ENCODE results near the gene TTC12.

The TTC12 gene

DNA sequence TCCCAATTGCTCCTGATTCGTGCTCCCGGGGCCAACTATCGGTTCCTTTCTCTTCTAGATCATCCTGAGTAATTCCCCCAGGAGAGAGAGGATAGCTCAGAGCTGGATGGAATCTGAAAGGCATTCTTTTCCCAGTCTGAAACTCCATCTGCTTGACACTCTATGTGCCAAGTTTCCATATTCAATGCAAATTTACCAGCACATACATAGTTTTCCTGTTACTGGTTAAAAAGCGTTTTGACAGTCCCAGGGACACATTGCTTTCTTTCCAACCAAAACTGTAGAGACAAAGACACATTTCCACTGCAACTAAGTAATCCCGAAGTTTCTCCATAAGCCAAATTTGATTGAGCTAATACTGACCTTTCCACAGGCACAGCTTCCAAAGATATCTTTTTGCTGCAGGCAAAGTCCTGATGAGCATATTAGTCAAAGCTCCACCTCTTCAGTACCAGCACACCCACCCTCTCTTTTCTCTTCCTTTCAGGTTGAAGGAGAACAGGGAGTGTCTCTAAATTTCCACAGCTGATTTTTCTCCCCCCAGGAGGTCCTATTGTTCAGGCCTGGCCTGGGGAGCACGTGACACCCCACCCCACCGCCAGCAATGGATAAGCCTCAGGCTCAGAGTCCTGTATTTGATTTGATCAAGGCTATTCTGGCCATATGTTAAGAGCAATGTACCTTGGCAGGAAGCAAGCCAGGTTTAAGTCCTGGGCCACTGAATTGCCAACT, 63.5 kb downstream of the TTC12 start:
- no peak for DNase-seq

DNA sequence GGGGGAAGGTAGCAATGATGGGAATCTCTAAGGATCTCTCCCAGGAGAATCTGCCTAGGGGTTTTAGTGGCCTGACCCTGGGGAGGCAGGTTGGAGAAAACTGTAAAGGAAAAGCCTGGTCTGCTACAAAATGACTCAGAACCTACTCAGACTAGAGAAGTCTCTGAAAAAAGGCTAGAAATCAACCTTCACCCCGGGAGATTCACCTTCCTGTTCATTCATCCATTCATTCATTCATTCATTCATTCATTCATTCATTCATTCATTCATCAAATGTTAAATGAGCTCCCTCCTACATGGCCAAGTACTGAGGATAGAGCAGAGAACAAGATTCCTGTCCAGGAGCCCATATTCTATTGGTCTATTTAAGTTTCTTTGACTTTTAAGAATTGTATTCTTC, 64.3 kb downstream of the TTC12 start:
- no peak for DNase-seq

DNA sequence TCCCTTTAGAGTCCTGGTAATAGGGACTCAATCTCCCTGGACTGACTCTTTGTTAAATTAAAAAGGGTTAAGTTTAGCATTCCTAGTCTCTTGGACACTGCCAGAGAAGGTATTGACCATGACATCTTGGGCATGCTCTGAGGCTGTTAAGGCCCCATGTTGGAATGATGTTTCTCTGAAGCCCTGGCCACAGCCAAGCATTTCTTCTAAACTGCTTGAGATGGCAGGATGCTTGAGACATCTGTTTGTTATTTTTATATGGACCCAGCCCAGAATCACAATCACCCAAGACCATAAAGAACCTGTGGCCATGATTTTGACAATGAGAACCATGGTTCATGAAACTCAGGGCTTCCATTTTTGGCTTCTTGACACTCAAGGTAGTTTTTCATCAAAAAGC, 67.7 kb downstream of the TTC12 start:
- no peak for DNase-seq

DNA sequence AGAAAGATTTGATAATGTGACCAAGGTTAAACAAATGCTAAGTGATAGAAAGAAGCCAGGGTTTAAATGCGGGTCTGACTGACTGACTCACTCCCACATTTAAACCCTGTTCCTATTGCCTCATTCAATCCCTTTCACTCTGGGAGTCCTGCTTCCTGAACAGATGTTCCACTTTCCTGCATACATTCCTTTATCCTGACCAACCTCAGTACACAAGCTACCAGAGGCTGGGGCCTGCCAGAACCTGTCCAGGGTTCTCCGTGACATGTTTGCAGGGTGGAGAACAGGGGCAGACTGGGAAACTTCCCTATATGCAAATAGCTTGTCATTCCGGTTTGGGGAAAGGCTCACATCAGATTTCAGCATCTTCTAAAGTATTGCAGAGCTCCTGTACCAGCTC, 70.2 kb downstream of the TTC12 start:
- no peak for DNase-seq

DNA sequence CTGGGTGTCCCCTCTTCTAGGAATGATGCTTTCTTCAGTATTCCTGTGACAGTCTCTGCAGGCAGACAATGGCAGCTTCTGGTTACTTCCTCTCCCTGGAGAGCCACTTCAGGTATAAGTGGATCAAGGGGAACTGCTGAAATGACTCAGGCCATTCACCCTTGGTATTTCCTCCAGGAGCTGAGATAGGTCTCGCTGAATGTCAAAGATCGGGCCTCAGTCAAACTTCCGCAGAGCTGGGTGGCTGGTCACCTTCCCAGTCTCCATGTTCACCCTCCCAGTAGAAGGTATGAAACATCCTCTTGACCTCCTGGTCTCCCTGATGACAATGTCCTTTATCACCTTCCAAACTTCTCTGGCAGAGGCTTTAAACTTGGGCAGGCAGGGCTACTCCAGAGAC, 71.4 kb downstream of the TTC12 start:
- no peak for DNase-seq

DNA sequence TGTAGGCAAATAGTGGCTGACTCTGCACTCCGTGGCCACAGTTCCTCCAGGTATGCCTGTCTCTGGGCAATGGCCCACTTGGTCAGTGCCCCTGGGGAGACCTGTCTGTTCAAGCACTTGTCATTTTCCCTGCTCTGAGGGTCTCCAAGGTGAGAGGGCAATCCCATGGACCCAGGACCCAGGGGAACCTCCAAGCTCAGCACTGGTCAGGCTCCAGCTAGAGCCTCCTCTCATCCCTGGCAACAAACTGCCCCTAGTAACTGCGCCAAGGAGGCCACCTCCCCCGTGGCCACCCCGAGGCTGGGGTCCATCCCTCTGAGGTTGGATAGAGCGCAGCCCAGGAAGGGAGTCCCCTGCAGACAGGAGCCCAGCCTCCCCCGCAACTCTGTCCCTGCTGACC, 72.5 kb downstream of the TTC12 start:
- no peak for DNase-seq

DNA sequence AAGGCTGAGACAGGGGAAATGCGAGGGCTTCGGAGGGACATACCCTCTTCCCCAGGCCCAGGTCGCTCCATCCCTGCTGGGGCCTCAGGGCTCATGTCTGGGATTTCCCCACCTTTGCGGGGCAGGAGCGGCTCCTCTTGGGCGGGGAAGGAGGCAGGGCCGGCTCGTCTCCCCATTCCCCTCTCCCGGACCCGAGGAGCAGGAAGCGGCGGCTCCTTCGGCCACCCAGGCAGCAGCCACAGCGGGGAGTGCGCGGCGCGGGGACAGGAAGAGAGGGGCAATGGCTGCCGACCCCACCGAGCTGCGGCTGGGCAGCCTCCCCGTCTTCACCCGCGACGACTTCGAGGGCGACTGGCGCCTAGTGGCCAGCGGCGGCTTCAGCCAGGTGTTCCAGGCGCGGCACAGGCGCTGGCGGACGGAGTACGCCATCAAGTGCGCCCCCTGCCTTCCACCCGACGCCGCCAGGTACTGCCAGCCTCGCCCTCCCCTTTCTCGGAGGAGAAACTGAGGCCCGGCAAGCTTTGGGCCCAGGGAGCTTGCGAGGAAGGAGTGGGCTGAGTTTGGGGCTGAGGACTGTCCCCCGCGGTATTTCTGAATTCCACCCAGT, 73.3 kb downstream of the TTC12 start, which contains the start of gene ANKK1:
TSS of gene ANKK1 (plus strand) at position 175 of the 607 bp plus-strand sequence. CDS start at position 281, 106 bp downstream.
- DNase-seq = no peak

DNA sequence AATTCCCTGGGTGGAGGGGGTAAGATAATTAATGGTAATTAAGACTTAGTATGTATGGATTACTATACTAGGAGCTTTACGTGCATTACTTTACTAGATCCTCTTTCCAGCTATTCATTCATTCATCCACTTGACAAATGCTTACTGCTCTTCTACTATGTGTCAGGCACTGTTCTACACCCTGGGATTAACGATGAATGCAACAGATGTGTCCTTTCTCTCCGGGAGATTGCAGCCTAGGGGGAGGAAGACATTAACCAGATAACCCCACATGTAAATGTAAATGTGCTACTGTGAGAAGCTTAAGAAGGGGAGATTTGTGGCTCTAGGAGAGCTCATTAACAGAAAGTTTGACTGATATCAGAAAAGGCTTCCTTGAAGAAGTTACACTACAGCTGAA, 74.9 kb downstream of the TTC12 start:
- no peak for DNase-seq

DNA sequence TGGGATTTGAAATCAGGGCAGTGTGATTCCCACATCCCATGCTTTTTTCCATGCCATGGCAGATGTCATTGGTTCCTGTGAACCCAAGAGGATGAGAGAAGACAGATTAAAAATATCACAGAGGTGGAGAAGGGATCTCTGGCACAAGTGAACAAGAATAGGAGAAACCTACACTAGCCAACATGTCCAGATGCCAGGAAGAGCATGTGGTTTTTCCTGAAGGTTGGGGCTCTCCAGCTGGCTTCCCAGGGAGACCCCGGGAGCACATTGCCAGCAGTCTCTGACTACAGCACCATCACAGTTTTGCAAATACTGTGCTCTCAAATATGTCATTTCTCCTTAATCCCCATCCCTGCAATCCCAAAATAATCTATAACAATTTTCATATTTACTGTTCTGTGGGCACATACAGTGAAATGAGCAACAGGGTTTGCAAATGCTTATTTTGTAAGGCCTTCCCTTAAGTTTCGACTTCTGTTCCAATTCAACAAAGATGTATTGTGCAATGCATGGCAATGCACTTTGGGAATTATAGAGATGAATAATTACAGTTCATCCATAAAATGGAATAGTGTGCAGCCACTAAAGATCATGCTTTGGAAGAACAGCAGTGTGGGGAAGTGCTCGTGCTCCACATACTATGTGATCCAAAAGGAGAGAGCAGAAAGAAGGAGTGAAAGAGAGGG, 78.0 kb downstream of the TTC12 start:
- no peak for DNase-seq

DNA sequence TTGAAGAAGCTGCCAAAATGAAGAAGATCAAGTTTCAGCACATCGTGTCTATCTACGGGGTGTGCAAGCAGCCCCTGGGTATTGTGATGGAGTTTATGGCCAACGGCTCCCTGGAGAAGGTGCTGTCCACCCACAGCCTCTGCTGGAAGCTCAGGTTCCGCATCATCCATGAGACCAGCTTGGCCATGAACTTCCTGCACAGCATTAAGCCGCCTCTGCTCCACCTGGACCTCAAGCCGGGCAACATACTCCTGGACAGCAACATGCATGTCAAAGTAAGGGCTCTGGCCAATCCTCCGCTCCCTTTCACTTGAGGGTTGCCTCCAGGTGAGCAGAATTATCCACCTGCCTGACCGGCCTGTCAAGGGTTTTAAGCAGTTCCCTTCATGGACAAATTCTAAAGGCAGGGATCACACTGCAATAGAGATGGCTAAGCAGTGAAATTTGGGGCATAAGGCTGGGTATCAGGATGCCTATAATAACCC, 79.2 kb downstream of the TTC12 start:
- DNase-seq = no peak

DNA sequence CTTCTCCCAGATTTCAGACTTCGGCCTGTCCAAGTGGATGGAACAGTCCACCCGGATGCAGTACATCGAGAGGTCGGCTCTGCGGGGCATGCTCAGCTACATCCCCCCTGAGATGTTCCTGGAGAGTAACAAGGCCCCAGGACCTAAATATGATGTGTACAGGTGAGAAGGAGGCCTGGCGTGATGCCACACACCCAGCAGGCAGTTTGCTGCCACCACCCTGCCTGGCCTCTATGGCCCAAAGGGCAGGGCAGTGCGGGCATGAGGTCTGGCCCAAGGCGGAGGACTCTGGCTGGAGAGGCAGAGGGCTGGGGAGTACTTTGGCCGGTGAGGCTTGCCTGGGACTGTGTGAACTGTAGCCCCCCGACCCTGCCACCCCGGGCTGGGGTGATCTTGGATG, 80.5 kb downstream of the TTC12 start:
- no peak for DNase-seq

DNA sequence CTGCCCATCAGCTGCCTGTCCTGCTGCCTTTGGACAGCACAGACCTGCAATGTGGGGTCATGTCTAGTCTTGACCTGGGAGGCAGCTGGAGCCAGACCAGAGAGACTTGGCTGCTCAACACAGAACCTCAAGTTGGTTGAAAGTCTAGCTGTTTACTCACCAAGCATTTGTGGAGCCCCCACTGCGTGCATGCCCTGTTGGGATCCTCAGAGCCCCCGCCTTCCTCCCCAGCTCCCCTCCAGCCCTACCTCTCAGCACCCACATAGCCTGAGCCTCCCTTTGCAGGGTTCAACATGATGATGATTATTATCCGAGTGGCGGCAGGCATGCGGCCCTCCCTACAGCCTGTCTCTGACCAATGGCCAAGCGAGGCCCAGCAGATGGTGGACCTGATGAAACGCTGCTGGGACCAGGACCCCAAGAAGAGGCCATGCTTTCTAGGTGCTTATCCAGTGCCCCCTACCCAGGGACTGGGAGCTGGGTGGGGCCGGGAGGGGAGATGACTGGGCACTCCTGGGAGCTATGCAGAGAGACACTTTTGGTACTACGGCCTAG, 81.5 kb downstream of the TTC12 start:
- DNase-seq = no peak

DNA sequence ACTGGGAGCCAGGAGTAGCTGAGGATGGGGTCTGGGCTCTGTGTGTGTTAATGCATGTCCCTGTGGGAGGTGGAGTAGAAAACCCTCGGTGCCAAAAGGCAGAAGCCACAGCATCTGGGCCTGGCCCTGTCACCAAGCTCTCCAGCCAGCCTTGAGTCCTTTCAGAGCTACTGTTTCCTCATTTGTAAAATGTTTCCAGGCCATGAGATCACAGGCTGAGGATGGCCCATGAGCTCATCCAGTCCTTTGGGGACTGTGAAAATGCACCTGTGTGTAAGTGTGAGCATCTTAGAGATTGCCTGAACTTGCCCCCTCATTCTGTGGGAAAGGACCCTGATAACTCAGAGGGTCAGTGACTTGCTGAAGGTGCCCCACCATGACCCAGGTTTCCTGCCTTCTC, 82.3 kb downstream of the TTC12 start:
- no peak for DNase-seq

DNA sequence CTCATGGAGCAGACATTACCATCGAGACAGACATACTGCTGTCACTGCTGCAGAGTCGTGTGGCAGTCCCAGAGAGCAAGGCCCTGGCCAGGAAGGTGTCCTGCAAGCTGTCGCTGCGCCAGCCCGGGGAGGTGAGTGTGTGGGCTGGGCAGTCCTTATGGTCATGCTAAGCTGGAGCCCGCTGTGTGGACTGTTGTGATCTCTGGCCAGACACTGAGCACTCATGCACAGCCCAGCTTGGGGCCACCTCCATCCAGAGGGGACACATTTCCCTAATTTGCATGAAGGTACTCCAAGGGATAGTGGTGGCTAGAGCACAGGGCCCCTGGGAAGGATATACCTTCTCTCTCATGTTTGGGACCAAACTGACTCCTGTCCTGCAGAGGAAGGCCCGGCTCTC, 82.8 kb downstream of the TTC12 start:
- no peak for DNase-seq

DNA sequence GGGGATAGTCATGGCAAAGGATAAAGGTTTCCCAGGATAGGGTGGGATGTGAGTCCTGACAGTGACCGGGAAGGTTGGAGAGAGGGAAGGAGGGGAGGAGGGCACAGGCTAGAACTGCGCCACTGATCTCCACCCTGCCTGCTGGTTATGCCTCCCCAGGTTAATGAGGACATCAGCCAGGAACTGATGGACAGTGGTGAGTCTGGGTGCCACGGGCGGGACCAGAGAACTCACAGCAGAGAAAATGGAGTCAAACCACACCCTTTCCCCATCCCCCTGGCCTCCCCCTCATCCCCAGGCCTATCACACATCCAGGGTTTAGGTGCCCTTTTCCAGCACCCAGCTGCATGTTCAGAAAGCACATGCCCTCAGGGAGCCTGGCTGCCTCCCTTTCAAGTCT, 83.4 kb downstream of the TTC12 start:
- DNase-seq = no peak

DNA sequence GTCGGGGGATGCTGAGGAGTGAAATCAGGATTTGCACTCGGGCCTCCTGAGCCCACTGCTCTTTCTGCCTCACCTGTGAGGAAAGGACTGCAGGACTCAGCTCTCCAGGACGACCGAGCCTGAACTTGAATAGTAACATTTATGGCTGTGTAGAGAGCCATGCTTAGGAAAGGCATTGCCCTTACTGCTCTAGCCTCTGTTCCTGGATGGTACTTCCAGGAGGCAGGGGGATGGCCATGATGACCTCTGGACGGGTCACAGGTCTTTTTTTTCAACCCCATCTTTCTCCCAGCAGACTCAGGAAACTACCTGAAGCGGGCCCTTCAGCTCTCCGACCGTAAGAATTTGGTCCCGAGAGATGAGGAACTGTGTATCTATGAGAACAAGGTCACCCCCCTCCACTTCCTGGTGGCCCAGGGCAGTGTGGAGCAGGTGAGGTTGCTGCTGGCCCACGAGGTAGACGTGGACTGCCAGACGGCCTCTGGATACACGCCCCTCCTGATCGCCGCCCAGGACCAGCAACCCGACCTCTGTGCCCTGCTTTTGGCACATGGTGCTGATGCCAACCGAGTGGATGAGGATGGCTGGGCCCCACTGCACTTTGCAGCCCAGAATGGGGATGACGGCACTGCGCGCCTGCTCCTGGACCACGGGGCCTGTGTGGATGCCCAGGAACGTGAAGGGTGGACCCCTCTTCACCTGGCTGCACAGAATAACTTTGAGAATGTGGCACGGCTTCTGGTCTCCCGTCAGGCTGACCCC, 84.5 kb downstream of the TTC12 start:
- DNase-seq = no peak

DNA sequence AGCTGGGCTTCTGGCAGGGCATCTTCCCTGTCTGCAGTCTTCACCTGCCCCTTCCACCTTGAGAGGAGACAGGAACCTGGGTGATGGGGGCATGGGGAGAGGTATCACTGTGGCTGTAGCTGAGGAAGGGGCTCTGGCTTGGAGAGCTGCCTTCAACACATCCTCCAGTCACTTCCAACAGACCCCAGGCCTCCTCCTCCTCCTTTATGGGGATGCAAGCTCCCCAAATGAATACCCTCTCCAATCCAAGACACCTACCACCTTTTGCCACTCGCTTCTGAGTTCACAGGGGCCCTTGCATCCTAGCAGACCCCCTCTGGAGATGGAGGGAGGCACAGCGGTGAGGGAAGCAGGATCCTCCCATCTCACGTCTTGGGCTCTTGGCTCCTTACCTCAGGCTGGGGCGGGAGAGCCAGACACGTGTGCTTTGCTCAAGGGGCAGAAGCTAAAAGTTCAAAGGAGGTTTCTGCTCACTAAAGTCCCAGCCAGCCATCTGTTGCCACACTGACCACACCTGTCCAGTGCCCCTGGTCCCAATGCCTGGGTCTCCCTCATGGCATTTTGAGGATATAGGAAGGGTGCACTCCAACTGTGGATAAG, 86.3 kb downstream of the TTC12 start:
- DNase-seq = no peak

DNA sequence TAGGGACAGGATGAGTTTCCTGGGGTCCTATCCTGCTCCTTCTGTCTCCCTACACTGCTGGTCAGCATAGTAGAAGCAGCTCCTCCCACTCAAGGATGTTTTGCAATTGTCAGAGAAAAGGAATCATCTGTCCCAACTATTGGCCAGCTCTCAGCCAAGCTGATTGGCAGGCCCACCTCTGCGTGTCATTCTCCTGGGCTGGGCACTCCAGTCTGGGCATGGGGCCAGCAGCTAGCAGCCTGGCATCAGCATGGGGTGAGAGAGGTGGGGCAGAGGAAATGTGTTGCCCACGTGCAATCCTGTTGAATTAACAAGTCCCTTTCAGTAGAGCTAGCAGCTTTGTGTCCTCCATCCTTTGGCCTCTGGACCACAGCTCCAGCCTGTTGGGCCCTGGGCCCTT, 87.3 kb downstream of the TTC12 start:
- no peak for DNase-seq

DNA sequence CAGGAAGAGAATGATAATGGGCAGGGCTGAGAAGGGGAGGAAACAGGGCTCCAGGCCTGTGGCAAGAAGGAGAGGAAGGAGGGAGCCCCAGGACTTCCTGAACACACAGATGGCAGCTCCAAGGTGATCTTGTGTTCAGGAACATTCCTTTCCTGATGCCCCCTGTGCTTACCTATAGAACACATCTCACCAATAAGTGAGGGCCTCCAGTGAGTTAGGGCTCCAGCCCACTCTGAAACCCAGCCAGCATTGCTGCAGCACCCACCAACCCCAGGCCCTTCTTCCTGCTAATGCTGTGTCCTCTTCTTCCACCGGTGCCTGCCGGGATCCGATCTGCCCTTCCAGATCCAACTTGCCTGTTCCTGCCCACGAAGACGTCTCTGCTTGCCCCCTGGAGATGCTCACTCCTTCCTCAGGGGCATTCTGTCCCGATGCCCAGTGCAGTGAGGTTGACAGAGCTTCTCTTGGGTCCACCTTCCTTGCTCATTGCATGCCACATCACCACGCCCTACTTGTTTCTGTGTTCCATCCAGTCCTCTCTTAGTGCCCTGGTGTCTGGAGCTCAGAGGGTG, 90.6 kb downstream of the TTC12 start:
- no peak for DNase-seq

DNA sequence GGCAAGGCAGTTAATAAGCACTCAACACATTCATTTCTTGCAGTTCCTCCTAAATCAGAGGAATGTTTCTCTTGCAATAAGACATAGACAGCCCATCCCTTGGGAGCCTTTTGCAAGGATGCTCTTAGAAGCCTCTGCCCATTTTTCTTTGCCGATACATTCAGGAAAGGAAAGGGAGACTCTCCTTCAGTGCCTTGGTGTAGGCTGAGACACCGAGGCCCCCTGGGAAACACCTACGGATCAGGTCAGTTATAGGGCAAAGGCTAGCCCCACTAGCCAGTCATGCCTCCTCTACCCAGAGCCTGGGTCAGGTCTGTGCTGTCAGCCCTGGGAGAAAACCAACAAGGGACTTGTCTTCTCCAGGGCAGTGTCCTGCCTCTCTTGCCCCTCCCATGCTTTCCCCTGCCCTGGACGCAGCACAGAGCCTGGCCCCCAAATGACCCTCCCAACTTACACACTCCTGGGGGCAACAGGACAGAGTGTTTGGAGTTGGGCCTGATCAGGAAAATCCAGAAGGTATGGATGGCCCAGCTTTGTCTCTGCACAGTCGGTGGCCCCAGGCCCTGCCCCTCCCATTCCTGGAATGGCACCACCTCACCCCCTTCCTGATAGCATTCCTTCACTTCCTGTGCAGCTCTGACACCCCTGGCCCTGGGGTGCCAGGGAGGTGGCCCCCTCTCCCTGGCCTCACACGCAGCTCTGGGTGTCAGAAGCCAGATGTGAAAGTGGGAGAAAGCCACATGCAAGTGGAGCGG, 91.5 kb downstream of the TTC12 start:
- no peak for DNase-seq

DNA sequence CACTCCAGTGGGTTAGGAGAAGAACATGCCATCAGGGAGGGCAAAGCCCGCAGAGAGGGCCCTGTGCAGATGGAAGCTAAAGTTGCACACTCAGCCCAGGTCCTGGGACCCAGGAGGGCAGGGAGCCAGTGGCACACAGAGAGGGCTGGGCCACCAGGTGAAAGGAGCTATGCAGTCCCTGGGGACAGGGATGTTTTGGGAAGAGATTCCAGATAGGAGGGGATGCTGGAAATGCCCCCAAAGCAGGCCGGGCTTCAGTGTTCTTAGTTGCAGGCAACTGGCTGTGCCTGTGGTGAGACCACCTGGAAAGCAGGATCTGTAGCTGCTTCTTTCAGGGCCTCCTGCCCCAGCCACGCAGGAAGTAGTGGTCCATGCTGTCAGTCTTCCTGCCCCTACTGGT, 92.8 kb downstream of the TTC12 start:
- DNase-seq = no peak

DNA sequence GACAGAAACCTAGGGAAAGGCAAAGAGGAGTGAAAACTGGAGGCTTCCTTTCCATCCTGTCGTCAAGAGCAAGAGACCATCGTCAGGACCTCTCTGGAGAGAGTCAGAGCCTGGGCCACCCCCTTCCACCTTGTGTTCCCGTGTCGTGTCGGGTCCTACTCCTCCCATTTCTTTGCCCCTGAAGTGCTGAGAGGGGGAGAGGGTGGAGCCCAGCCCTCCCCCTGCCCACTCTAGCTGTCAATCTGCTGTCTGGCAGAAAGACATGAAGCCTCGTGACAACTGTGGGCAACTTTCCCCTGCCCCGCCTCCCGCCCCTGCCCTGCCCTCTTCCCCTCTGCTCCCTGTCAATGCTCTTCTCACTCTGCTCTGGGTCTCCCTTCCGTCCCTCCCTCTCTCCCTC, 93.8 kb downstream of the TTC12 start:
- DNase-seq = no peak
